Pancreas (tissue), 10 donors: ENCODE results near the gene SEC14L1. TPM values are rescaled to one million over a fixed set of nuclear protein-coding genes. Genes with fewer than 3 reads are reported as not detected.

ENCODE experiments used
- ATAC-seq, 4 donors: fragments of 200-7000 bp; cut with Tn5 transposase; one replicate each; pipeline versions ENCODE4 v1.8.0 to v1.9.1; 2020; ENCODE audit warnings: mild to moderate bottlenecking in 4 of 4, moderate library complexity in 4 of 4
- DNase-seq, 6 donors: peaks; one replicate each; pipeline ENCODE4 v3.0.0-alpha.2; 2020
- FAIRE-seq: peaks from 2 replicates; lab custom pipeline; 2012; peaks lifted over from hg19 to GRCh38; lab: Jason Lieb, UNC
- H3K27ac ChIP-seq, 4 donors: fragments of 200-600 bp; sonication (generic); 1 replicate in 3 of 4; 2 replicates in 1 of 4; pipeline versions ENCODE4 v1.5.0 to v1.8.0; 2020
- H3K27me3 ChIP-seq, 4 donors: fragments of 200-600 bp; one replicate each; pipeline ENCODE4 v1.8.0; 2021
- H3K36me3 ChIP-seq, 3 donors: fragments of 200-600 bp; sonication (generic) in 1 of 3; one replicate each; pipeline versions ENCODE4 v1.5.0 to v1.8.0; 2020 to 2021
- H3K4me1 ChIP-seq, 3 donors: fragments of 200-600 bp; one replicate each; pipeline ENCODE4 v1.8.0; 2021
- H3K4me3 ChIP-seq, 4 donors: fragments of 200-600 bp; sonication (generic) in 2 of 4; one replicate each; pipeline versions ENCODE4 v1.5.0 to v1.8.0; 2020 to 2021
- H3K9me3 ChIP-seq, 4 donors: fragments of 200-600 bp; one replicate each; pipeline ENCODE4 v1.8.0; 2021
- WGBS, 2 donors: extraction: QIAGEN DNeasy Blood & Tissue Kit; methylation state at CpG; one replicate each; pipeline ENCODE4 v1.1.7; 2013; 5-methylcytosine and 5-hydroxymethylcytosine counted together
- intact Hi-C, 3 donors: fragments of 100-400 bp; cut with DNase I; formaldehyde crosslinking; loops; one replicate each; pipeline versions ENCODE4 v1.11.1 to v1.14.2; 2022
- polyA plus RNA-seq, 2 donors: library from polyadenylated mRNA; stranded (reverse); fragments of 200-250 nt; gene quantifications; one replicate each; pipeline ENCODE4 v1.2.3, GENCODE V29; 2013
- total RNA-seq, 6 donors: library from RNA; stranded (reverse); fragmentation: NEBNext Ultra II Directional in 4 of 6; extraction: Animal tissue kit (Norgen Biotek cat#: 25700) in 4 of 6; gene quantifications; one replicate each; pipeline versions ENCODE4 v1.2.1 to v1.2.4, GENCODE V29; 2021 to 2023
- TF ChIP-seq, protein P1 (sequence below), 4 donors: fragments of 200-600 bp; sonication (generic) in 3 of 4; IDR thresholded peaks; one replicate each; pipeline versions ENCODE4 v1.5.0 to v1.8.0; 2021; ENCODE audit warnings: antibody characterized with exemption in 4 of 4
- donor health status: healthy with polysubstance abuse.
- donor health status: DM: no; HTN: no; CAD: no; lungs with moderate emphysema.
- donor health status: DM: no; HTN: no; CAD: no.
- donor health status: control.
- donor health status: control.
- donor health status: Bipolar disorder and iron deficiency.
- donor health status: DM: yes; HTN: yes; CAD: no.
- donor health status: DM: no; HTN: no; CAD: no.
- donor health status: DM: no; HTN: no; CAD: no.
- donor health status: DM: yes; HTN: yes; CAD: no.

Gene SEC14L1
- total and polyA plus RNA-seq, 8 donors: 17.8 to 45.5 (median 31.8) TPM

GRCh38 chr17:77163511-77164280 lies 22.9 kb downstream of the SEC14L1 start:
- 64 to 73% methylated on average over 17 of the region's 17 CpGs for WGBS, 2 donors
- no peak for FAIRE-seq
- Histone ChIP-seq H3K4me1 (peaks cover 28 to 42% (median 32%) of the 10 kb centered on the region in 3 donors), H3K9me3 (no peaks in the 10 kb centered on the region), H3K4me3 (no peak overlapping the region), H3K27me3 (no peaks in the 10 kb centered on the region), H3K27ac (peak overlapping the region in 3 of 4 donors; percentile 19 to 70 (median 30)), H3K36me3 (no peaks in the 10 kb centered on the region)
- no peak for DNase-seq
- no peak for ATAC-seq
- intact Hi-C loops: no loop called here
- TF ChIP-seq, protein P1, sequence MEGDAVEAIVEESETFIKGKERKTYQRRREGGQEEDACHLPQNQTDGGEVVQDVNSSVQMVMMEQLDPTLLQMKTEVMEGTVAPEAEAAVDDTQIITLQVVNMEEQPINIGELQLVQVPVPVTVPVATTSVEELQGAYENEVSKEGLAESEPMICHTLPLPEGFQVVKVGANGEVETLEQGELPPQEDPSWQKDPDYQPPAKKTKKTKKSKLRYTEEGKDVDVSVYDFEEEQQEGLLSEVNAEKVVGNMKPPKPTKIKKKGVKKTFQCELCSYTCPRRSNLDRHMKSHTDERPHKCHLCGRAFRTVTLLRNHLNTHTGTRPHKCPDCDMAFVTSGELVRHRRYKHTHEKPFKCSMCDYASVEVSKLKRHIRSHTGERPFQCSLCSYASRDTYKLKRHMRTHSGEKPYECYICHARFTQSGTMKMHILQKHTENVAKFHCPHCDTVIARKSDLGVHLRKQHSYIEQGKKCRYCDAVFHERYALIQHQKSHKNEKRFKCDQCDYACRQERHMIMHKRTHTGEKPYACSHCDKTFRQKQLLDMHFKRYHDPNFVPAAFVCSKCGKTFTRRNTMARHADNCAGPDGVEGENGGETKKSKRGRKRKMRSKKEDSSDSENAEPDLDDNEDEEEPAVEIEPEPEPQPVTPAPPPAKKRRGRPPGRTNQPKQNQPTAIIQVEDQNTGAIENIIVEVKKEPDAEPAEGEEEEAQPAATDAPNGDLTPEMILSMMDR (IDR thresholded peaks at IDR 0.05): no peak

DNA sequence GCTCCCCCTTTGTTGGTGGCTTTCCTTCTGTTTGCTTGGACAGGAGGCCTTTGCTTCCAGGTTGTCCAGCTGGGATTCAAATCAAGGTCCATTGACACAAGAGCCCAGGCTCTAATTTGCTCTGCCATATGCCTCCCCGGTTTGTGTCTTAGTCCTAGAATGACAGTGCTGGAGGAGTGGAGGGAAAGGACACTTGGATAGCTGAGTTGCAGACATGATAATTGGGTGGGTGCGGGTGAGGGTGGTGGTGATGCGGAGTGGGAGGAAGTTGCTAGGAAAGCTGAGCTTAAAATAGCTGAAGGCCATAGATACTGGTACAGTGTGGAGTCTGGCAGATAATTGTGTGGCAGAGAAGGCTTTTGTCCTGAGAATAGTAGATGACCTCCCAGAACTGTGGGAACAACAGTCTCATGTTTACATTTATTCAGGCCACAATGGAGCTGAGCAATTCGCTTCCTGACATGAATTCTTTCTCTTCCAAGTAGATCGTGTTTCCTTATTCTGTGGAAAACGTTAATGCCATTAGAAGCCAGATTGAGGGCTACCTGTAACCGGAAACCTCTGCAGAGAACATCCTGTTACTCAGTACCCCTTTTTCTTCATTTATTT lies 23.8 kb downstream of the SEC14L1 start:
- Histone ChIP-seq H3K27ac (peak overlapping the region; percentile 11 to 70 (median 24)), H3K4me1 (peaks cover 28 to 42% (median 32%) of the 10 kb centered on the region in 3 donors), H3K27me3 (no peaks in the 10 kb centered on the region), H3K4me3 (no peak overlapping the region), H3K9me3 (no peaks in the 10 kb centered on the region), H3K36me3 (no peaks in the 10 kb centered on the region)
- FAIRE-seq (no peak), DNase-seq (no peak), ATAC-seq (peak; percentile 33 to 60 (median 52))
- TF ChIP-seq, protein P1 (IDR thresholded peaks at IDR 0.05): no peak
- 29 to 32% methylated on average over 7 of the region's 7 CpGs for WGBS, 2 donors
- intact Hi-C loops: no loop called here

DNA sequence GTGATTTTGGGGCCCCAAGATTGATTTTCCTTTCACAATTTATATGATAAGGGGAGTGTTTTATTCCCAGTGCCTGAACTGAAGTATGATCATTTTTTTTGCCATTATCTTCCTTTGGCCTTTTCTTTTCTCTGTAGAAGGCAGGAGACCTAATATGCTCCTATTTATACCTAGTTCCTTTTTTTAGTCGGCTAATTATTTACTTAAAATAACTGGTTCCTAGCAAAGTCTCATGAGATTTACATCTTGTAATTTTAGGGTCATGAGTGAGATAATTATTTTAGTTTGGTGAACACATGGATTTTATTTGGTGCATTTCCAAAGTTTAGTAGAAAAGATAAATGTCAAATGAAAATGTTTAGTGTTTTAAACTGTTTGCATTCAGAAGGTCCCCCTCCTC lies 24.8 kb downstream of the SEC14L1 start:
- WGBS, 2 donors: 0 to 16% methylated on average over 1 of the region's 1 CpG
- ATAC-seq: no peak
- TF ChIP-seq, protein P1 (IDR thresholded peaks at IDR 0.05): no peak
- H3K4me1 ChIP-seq: peaks cover 25 to 33% (median 28%) of the 10 kb centered on the region in 3 donors
- no peaks in the 10 kb centered on the region for H3K9me3 ChIP-seq
- no peaks in the 10 kb centered on the region for H3K27me3 ChIP-seq
- no peak for DNase-seq
- intact Hi-C loops: no loop called here
- no peaks in the 10 kb centered on the region for H3K36me3 ChIP-seq
- H3K4me3 ChIP-seq: no peak overlapping the region
- H3K27ac ChIP-seq: peak overlapping the region in 2 of 4 donors; percentile 2 to 70
- FAIRE-seq: no peak

- Histone ChIP-seq H3K4me1 (peaks cover 21 to 35% (median 35%) of the 10 kb centered on the region in 3 donors), H3K4me3 (no peak overlapping the region), H3K36me3 (no peaks in the 10 kb centered on the region), H3K27ac (no peak overlapping the region), H3K27me3 (no peaks in the 10 kb centered on the region), H3K9me3 (no peaks in the 10 kb centered on the region)
- intact Hi-C loops: no loop called here
- no peak for DNase-seq
- FAIRE-seq: no peak
- no peak for ATAC-seq
- TF ChIP-seq, protein P1 (IDR thresholded peaks at IDR 0.05): no peak
- 94 to 96% methylated on average over 12 of the region's 12 CpGs for WGBS, 2 donors
Measured at GRCh38 chr17:77167472-77168306, 26.9 kb downstream of the SEC14L1 start.
